Stimulated activated CD4-positive, alpha-beta T cell treated with anti-CD3 and anti-CD28 coated beads, Interleukin-2, amount 100 ng/mL, for 24 hours (primary cell): Measurements from ENCODE around the gene CDHR5.
A peak's percentile ranks its signal among the peaks of the same experiment; 100 is the strongest.
"Not testable (repeated sequence)": the region's sequence is repeated elsewhere in the genome, so short reads cannot be mapped to it uniquely, and the experiment has no call there.

Experiments used
- DNase-seq, 2 donors: peaks; one replicate each; pipeline ENCODE4 v3.0.0-alpha.2; 2020

CDHR5 gene

DNA sequence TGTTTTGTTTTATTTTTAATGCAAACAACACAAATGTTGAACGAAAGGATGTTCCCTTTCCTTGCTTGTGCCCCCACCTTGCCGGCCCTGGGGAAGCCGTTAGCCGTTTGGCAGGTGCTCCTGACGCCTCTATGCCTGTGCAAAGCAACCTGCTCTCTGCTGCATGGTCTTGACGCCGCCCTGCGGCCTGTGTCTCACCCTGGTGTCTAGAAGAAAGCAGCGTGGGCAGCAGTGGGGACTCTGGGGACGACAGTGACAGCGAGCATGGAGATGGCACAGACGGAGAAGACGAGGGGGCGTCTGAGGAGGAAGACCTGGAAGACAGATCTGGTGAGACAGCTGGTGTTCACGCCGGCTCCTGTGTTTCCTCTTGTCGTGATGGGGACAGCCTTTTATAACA, 43.0 kb downstream of the CDHR5 start:
- DNase-seq, result no peak

DNA sequence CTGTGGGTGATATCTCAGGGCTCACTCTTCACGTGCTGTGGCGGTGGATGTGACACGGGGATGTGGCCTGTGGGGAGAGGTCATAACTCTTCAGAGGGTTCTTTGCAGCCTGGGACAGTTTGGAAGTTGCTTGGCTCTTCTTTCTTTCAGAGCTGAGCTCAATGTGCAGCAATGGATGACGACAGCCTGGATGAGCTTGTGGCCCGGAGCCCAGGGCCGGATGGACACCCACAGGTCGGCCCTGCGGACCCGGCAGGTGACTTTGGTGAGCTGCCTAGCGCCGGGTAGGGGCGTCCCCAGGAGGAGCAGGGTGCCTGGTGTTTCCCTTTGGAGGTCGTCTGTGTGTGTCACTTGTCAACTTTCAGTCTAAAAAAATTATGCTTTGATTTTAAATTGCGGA, 43.4 kb downstream of the CDHR5 start:
- DNase-seq, result no peak

DNA sequence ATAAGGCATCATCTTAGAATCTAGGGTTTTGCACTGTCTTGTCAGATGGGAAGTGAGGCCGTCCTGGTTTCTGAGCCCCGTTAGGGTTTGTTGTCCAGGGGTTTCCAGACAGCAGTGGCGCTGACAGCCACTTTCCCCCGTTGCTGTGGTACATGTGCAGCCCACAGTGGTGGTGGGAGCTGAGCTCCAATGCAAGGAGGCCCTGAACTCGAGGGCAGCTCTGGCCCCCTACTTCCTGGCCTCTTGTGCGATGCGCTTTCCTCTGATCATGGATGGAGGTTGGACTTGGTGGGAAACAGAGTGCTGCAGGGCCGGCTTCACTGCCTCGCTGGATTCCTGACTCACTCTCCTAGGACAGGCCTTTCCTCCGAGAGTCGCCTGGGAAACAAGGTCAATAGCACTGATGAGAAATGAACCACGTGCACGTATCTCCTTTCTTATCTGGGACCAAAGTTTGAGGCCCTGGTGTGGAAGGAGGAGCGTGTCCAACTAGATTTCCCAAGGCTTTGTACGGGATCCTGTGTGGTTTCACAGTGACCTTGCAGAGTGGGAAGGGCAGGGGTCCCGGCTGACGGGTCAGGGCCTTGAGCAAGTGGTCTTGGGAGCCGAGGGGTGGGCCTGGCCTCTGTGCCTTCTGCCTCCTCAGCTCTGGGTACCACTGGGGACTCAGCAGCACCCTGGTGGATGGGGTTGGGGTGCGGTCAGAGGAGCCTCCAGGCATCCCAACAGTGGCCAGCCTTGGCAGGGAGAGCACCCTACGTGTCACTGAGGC, 44.7 kb downstream of the CDHR5 start:
- DNase-seq, result no peak

DNA sequence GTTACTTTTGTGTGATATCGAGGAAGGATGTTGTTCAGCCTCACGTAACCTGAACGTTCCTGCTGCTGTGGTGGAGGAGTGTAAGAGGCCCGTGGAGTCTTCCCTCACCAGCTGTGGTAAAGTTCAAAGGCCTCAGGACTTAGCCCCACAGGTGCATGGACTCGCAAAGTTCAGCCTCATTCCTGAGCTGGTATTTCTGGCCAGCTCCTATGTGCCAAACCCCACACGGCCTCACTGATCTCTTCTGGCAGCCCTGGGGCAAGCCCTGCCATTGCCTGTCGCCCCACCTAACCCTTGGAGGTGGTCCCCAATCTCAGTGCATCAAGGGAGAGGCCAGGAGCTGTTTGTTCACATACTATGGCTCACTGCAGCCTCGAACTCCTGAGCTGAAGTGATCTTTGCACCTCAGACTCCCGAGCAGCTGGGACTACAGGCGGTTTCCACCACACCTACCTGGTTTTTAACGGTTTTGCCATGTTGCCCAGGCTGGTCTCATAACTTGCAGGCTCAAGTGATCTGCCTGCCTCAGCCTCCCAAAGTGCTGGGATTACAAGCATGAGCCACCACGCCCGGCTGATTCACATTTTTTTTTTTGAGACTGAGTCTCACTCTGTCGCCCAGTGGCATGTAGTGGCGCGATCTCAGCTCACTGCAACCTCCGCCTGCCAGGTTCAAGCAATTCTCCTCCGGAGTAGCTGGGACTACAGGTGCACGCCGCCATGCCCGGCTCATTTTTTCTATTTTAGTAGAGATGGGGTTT, 46.3 kb downstream of the CDHR5 start:
- DNase-seq, result no peak

DNA sequence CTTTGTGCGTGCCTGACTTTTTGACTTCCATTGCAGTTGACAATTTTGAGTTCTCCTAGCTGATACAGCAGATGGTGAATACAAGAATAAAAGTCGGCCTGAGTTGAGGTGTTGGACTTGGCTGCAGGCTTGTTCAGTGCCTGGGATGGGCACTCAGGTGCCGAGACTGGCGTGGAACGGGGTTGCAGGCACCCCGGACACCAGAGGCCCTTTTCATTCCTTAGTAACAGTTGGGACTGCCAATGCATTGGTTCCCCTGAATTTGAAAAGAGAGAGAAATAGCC, 47.2 kb downstream of the CDHR5 start:
- DNase-seq, result no peak

DNA sequence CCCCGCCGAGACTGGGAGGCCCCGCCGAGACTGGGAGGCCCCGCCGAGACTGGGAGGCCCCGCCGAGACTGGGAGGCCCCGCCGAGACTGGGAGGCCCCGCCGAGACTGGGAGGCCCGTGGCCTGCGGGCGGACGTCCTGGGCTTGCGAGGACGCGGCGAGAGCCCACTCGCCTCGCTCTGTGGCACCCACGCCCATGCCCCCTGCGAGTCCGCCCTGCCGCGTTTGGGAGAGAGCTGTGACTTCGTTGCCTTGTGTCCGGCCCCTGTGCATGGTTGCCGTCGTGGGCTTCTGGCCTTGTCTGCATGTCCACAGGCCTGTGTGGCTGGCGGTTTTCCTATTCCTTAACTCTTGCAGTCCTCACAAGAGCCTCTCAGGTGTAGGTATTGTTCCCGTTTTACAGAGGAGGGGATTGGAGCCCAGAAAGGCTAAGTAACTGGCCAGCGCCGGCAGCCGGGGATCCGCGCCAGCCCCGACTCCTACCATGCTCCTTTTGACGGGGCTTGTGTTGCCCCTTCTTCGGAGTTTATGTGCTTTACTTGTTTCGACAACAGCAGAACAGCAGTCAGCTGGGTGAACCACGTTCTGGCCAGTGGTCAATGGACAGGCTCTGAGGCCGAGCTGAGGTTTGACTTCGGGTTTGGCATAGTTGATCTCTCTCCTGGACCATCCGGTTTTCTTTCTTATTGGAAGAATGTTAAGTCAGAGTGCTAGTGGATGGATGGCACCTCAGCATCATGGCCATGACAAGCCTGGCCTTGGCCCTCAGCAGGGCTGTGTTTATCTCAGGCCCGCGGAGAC, 47.7 kb downstream of the CDHR5 start:
- no peak for DNase-seq

DNA sequence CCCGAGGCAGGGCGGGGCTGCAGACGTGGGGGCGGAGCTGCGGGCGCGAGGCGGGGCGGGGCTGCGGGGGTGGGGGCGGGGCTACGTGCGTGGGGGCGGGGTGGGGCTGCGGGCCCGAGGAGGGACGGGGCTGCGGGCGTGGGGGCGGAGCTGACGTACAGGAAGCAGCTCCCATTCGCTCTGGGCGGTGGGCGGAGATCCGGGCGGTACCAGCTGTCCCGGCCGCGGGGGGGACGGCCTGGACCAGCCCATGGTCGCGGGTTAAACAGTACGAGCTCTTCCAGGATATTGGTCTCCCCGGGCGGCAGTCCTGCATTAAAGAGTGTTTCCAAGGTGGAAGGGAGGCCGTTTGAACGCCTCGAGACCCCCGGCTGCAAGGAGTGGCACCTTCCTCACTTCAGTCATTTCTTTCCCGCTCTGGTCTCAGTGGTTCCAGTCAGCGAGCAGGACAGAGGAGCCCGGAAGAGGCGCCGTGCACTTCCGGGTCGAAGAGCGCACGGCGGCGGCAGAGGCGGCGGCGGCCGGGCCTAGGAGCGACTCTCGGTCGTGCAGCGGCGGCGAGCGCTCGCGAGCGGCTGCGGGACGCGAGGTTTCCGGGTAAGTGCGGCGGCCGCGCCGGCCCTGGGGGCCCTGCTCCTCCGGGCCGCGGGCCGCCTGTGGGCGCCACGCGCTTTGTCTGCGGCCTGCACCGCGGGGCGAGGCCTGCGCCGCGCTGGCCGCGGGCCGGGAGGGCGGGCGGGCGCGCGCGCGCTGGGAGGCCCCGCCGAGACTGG, 48.6 kb downstream of the CDHR5 start, which contains the start of gene PHRF1:
PHRF1 (plus strand) TSS at position 475 of the 773 bp plus-strand sequence. CDS start 5,043 bp downstream, outside the sequence.
- DNase-seq, result peak; percentile 95

DNA sequence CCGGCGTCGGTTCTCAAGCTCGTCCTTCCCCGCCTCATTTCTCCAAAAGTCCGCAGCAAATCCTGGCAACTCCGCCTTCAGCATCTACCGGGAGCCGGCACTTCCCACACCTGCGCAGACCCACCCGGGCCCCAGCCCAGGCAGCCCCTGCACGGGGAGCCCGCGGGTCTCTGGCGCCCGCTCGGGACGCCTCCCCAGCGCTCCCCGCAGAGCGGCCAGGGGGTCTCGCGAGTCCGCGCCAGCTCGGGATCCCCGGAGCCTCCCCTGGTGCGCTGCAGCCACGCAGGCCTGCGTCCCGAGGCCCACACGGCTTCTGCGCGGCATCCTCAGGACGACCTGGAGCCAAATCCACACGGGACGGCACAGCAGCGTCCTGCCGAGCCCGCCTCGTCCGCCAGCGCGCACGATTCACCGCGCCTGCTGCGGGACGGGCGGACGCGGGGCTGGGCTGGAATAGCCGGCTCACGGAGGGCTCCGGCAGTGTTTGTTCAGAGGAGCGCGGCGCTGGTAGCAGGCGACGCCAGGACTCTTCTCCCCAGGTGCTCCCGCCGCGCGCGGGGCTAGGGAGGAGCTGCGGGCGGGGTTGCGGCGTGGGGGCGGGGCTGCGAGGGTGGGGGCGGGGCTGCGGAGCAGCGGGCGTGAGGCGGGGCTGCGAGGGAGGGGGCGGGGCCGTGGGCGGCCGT, 49.3 kb downstream of the CDHR5 start:
- no peak for DNase-seq

DNA sequence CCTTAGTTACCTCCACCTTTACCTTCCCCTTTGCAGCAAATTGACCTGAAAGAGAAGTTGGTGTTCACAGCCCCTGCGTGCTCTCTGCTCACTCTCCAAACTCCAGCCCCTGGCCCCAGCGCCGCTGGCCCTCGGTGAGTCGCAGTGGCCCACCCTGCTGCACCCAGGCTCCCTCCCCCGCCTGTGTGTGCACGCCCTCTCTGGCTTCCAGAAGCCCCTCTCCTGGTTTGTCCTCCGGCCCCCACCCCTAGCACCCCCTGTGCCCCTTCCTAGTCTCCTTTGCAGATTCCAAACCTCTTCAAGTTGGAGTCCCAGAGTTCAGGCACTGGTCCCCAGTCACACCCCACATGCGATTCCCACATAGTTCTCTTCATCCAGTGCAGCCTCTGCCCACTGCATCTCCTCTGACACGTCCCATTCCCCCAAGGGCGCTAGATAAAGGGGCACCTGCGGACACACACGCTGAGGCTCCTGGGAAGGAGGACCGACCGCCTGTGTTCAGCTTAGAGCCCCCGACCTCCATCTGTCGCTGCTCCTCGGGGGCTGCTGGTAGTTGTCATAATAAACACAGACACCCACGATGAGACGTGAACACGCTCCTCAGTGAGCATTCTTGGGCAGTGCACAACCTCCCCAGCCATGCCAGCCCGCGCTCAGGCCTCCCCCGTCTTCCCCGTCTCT, 50.0 kb downstream of the CDHR5 start:
- no peak for DNase-seq

DNA sequence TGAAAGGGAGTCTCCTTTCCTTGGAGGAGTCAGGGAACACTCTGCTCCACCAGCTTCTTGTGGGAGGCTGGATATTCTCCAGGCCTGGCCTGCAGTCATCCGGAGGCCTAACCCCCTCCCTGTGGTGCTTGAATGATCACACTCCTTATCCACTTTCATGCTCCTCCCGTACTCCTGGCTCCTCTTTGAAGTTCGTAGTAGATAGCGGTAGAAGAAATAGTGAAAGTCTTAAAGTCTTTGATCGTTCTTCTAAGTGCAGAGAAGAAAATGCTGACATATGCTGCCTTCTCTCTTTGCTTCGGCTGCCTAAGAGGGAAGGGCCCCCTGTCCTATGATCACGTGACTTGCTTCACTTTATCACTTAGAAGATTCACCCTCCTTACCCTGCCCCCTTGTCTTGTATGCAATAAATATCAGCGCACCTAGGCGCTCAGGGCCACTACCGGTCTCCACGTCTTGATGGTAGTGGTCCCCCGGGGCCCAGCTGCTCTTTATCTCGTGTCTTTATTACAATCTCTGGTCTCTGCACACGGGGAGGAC, 50.7 kb downstream of the CDHR5 start:
- DNase-seq, result not testable (repeated sequence)

DNA sequence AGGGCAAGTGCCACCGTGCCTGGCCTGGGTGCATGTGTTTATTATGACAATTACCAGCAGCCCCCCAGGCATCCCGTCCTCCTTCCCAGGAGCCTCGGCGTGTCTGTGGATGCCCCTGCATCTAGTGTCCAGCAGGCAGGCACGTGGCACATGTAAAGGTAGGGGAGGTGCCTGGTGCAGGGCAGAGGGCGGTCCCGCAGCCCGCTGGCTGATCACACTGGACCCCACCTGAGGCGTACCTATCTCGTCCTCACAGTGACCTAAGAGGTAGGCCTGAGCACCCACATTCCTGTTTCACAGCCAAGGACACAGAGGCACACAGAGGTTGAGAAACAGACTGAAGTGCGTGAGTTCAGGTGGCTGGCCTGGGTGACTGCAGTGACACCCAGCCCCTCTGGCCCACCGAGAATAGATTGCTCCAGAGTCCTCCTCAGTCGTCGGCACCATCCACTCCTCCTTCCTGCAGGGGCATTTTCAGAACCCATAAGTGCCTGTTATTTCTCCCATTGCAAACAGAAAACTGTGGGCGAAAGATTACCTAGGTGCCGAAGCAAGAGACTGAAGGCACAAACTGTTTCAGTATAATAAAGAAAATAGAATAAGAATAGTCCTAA, 51.5 kb downstream of the CDHR5 start:
- DNase-seq, result no peak

DNA sequence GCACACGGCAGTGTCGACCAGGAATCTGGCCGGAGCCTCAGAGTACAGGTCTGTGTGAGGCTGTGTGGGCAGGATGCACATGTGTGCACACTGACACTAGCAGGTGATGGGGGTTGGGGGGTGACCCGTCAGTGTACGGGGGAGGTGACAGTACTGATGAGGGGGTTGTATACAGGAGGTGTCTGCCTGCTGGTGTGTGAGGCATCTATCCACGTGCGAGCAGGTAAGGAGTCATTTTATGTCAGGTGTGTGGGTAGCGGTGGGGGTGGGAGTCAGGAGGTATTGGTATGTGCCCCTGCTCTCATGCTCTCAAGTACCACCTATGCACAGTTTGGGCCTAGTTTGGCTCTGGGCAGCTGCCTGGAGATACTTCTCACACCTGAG, 53.0 kb downstream of the CDHR5 start:
- DNase-seq, result no peak

DNA sequence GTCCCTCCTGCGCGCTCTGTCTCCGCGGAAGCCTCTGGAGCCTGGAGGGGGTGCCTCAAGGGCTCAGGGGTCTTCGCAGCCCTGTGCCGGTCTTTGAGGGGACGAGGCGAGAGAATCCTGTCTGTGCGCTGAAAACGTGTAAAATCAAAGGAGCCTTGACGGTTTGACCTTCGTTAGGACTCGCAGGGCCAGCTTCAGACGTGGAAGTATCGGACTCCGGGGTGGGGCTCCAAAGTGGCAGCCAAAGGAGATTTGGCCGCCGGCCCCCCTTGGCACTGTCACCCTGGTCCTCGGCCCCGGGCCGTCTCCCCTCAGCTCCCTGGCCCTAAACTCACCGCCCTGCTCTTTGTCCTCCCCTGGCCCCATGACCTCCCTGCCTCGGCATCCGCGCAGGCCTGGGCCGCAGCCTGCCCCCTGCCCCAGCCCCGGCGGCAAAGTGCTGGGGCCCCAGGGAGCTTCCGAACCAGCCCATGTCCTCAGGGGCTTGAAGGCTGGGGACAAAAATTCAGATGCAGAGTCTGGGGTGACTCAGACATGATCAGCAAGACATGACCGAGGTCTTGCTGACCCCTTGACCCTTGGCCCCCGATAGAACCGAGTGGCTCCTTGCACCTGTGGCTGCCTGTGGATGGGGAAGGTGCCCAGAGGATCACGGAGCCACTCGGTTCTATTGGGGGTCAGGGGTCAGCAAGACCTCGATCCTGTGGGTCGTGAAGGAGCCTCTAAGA, 55.4 kb downstream of the CDHR5 start:
- no peak for DNase-seq

DNA sequence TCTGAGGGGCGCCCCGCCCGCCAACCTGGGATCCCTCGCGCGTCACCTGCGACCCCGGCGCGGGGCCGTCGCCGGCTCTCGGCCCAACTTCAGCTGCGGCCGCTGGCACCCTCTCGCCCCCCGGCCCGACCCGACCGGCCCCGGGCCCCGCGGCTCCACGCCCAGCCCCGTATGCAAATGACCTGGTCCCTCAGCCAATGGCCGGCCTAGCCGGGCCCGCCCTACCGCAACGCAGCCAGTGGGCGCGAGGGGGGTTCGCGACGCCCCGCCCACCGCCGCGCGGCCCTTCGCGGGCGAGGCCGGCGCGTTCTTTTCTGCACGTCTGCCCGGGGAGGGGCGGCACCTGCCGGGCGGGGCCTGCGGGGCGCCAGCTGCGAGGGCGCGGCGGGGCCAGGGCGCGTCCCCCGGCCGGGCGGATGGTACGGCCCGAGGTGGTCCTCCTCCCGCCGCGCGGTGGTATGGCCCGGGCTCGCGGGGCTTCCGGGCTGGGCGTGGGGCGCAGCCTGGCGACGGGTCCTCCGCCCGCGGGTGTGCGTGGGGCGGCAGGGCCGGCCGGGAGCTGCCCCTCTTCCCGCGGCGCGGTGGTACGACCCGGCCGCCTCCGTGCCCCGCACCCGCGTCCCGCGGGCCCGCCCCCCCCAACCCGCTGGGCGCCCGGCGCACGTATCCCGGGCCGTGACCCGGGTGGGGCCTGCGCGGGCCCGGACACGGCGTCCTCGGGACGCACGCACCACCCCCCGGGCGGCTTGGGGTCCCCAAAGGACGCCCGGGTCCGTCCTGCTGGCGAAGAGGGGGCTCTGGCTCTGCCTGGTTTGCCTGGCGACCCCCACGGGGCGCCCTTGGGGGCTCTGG, 56.2 kb downstream of the CDHR5 start:
- DNase-seq, result peak; percentile 89 to 94

DNA sequence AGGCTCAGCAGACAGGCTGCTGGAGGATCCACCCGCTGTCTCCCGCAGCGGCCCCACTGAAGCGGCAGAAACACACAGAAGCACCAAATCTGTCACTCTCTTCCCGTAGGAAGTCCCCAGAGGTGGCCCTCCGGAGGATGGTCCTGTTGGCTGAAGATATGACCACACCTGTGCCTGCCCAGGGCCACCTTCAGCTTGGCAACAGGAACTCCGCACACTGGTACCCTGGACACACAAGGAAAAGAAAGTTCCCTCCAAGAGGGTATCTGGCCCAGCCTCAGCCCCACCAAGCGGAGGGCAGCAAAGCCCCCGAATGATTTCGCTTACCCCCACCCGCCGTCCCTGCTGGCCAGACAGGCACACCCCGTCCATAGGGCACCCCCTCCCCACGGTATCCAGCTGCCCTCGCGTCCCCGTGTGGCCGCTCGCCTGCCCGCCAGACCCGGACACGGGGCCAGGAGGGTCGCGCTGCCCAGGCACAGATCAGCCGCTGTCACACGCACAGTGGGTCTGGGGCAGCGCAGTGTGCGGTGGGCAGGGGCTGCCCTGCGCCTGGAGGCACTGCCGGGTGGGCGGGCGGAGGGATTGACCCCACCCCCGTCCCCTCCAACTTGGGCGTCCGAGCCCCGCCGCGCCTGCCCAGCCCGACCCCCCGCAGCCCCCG, 57.0 kb downstream of the CDHR5 start:
- DNase-seq, result no peak

DNA sequence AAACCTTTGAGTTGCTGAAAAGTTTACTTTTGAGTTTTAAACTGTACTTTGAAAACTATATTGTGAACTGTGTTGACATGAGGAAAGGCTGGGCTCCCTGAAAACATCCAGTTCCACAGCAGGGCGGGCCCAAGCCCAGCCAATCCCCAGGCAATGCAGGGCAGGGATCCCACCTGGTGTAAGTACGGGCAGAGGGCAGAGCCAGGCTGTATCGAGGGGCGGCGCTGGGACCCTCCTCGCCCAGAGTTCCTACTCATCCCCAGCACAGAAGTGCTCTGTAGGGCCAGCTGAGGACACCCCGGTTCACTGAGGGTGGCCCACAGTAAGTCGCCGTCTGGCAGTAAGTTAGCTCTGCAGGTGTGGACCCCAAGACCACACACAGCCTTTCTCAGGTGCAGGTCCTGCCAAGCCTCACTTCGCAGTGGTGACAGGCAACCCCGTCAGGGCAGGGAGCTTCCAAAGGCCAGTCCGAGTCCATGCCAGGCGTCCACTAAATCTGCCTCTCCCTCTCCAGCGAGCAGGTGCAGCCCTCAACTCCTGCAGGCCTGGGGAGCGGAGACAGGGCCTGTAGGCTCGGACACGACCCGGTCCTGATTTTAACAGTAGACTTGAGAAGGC, 57.6 kb downstream of the CDHR5 start:
- DNase-seq, result no peak
